WTC11 (cell line): ENCODE data around the gene IRAG1.

Experiments used
- ELF4 ChIP-seq: sonication (generic); formaldehyde crosslinking; IDR thresholded peaks from 2 replicates; pipeline ENCODE4 v1.8.1; 2022; ENCODE audit warnings: low read depth, mild to moderate bottlenecking, moderate library complexity, missing genetic modification reagents
- ESRRA ChIP-seq: sonication (generic); formaldehyde crosslinking; IDR thresholded peaks from 2 replicates; pipeline ENCODE4 v1.8.1; 2022; ENCODE audit warnings: mild to moderate bottlenecking, missing genetic modification reagents, borderline replicate concordance
- GABPB1 ChIP-seq: sonication (generic); formaldehyde crosslinking; IDR thresholded peaks from 2 replicates; pipeline ENCODE4 v1.8.1; 2023; ENCODE audit warnings: mild to moderate bottlenecking, missing genetic modification reagents
- JUN ChIP-seq: sonication (generic); formaldehyde crosslinking; IDR thresholded peaks from 2 replicates; pipeline ENCODE4 v1.8.0; 2023; ENCODE audit warnings: mild to moderate bottlenecking, missing genetic modification reagents
- SP1 ChIP-seq: sonication (generic); formaldehyde crosslinking; conservative IDR thresholded peaks from 2 replicates; pipeline ENCODE4 v1.8.1; 2022; ENCODE audit warnings: missing genetic modification reagents
- TP53 ChIP-seq: sonication (generic); formaldehyde crosslinking; IDR thresholded peaks from 2 replicates; pipeline ENCODE4 v1.8.1; 2023; ENCODE audit warnings: mild to moderate bottlenecking, missing genetic modification reagents
- USF2 ChIP-seq: sonication (generic); formaldehyde crosslinking; IDR thresholded peaks from 2 replicates; pipeline ENCODE4 v1.8.1; 2023; ENCODE audit warnings: mild to moderate bottlenecking, missing genetic modification reagents, moderate library complexity
- ZNF671 ChIP-seq: fragments of 250-450 bp; sonication (Bioruptor Pico); IDR thresholded peaks from 2 replicates; pipeline ENCODE4 v1.8.0; 2021; ENCODE audit warnings: mild to moderate bottlenecking
- TF ChIP-seq, protein P1 (sequence below): sonication (generic); formaldehyde crosslinking; IDR thresholded peaks from 2 replicates; pipeline ENCODE4 v1.8.1; 2022; ENCODE audit warnings: low read depth, missing genetic modification reagents, borderline replicate concordance
- TF ChIP-seq, protein P2 (sequence below): sonication (generic); formaldehyde crosslinking; IDR thresholded peaks from 2 replicates; pipeline ENCODE4 v1.8.0; 2022; ENCODE audit warnings: mild to moderate bottlenecking, missing genetic modification reagents
- TF ChIP-seq, protein P3 (sequence below): fragments of 200-600 bp; IDR thresholded peaks from 2 replicates; pipeline ENCODE4 v1.8.0; 2022; ENCODE audit warnings: antibody characterized with exemption

GRCh38 chr11:10725907-10726253 lies 32.3 kb upstream of the IRAG1 start:
- TF ChIP-seq ZNF671 (CRISPR knock-in tag) = no peak
- TF ChIP-seq, protein P1, sequence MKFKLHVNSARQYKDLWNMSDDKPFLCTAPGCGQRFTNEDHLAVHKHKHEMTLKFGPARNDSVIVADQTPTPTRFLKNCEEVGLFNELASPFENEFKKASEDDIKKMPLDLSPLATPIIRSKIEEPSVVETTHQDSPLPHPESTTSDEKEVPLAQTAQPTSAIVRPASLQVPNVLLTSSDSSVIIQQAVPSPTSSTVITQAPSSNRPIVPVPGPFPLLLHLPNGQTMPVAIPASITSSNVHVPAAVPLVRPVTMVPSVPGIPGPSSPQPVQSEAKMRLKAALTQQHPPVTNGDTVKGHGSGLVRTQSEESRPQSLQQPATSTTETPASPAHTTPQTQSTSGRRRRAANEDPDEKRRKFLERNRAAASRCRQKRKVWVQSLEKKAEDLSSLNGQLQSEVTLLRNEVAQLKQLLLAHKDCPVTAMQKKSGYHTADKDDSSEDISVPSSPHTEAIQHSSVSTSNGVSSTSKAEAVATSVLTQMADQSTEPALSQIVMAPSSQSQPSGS = no peak
- TF ChIP-seq, protein P2, sequence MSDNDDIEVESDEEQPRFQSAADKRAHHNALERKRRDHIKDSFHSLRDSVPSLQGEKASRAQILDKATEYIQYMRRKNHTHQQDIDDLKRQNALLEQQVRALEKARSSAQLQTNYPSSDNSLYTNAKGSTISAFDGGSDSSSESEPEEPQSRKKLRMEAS (CRISPR knock-in tag) = no peak
- TF ChIP-seq ESRRA (CRISPR knock-in tag) = no peak
- no peak for TF ChIP-seq JUN (CRISPR knock-in tag)
- TF ChIP-seq GABPB1 (CRISPR knock-in tag) = no peak
- no peak for TF ChIP-seq TP53 (CRISPR knock-in tag)
- TF ChIP-seq SP1 (CRISPR knock-in tag) = no peak
- TF ChIP-seq, protein P3, sequence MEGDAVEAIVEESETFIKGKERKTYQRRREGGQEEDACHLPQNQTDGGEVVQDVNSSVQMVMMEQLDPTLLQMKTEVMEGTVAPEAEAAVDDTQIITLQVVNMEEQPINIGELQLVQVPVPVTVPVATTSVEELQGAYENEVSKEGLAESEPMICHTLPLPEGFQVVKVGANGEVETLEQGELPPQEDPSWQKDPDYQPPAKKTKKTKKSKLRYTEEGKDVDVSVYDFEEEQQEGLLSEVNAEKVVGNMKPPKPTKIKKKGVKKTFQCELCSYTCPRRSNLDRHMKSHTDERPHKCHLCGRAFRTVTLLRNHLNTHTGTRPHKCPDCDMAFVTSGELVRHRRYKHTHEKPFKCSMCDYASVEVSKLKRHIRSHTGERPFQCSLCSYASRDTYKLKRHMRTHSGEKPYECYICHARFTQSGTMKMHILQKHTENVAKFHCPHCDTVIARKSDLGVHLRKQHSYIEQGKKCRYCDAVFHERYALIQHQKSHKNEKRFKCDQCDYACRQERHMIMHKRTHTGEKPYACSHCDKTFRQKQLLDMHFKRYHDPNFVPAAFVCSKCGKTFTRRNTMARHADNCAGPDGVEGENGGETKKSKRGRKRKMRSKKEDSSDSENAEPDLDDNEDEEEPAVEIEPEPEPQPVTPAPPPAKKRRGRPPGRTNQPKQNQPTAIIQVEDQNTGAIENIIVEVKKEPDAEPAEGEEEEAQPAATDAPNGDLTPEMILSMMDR = no peak
- TF ChIP-seq ELF4 (CRISPR knock-in tag) = no peak
- TF ChIP-seq USF2 (CRISPR knock-in tag) = no peak
